ENCODE data around the gene VPS13D. TPM values are rescaled to one million over a fixed set of nuclear protein-coding genes. Genes with fewer than 3 reads are reported as not detected.

VPS13D gene
- total RNA-seq, 1 experiment from 2014 or later, result 31.6 TPM

- intact Hi-C loops (cut with micrococcal nuclease), result no loop called here
- Histone ChIP-seq H3K9me2 (ENCODE audit: insufficient read depth) (no peaks in the 10 kb centered on the region), H3K4me2 (ENCODE audit: low read length) (no peak overlapping the region), H3K79me2 (ENCODE audit: insufficient read depth, low read length) (no peaks in the 10 kb centered on the region), H3K9ac (ENCODE audit: low read length) (no peak overlapping the region), H3K27ac (ENCODE audit: low read depth, low read length) (no peak overlapping the region), H4K20me1 (ENCODE audit: insufficient read depth) (no peaks in the 10 kb centered on the region), H3K4me1 (ENCODE audit: control insufficient read depth in 1 of 2, insufficient read depth in 2 of 2, low read length in 2 of 2) (peaks cover 10 to 40% of the 10 kb centered on the region in 2 experiments), H3K9me3 (ENCODE audit: control insufficient read depth in 1 of 2, insufficient read depth in 1 of 2, low read depth in 1 of 2, low read length in 2 of 2) (no peaks in the 10 kb centered on the region), H3K36me3 (ENCODE audit: control insufficient read depth in 1 of 2, insufficient read depth in 2 of 2, low read length in 2 of 2) (no peaks in the 10 kb centered on the region), H2AFZ (ENCODE audit: low read depth, low read length, poor library complexity, severe bottlenecking) (no peak overlapping the region), H3K4me3 (replicated peaks in 1 of 2; ENCODE audit: low read depth in 1 of 2, low read length in 2 of 2) (no peak overlapping the region), H3K27me3 (ENCODE audit: insufficient read depth, low read length) (no peaks in the 10 kb centered on the region)
- BruUV-seq (replicated peaks), result no TSS peak
- no peak for DNase-seq (ENCODE audit: low read depth, low spot score)
- TF ChIP-seq EGR1 (IDR thresholded peaks at IDR 0.05; ENCODE audit: low read depth) (no peak), POLR2AphosphoS5 (IDR thresholded peaks at IDR 0.05; ENCODE audit: low read depth, low read length) (no peak), SIN3A (IDR thresholded peaks at IDR 0.05; ENCODE audit: low read depth) (no peak), CTCF (IDR thresholded peaks at IDR 0.05 in 2 of 3, conservative IDR thresholded peaks at IDR 0.05 in 1 of 3; ENCODE audit: borderline replicate concordance in 1 of 3, insufficient read depth in 1 of 3, low read depth in 2 of 3, low read length in 2 of 3) (no peak), ZFX (IDR thresholded peaks at IDR 0.05) (no peak), EZH2 (IDR thresholded peaks at IDR 0.05) (no peak), EZH2phosphoT487 (IDR thresholded peaks at IDR 0.05; ENCODE audit: borderline replicate concordance) (no peak), MAX (IDR thresholded peaks at IDR 0.05) (no peak), SP1 (IDR thresholded peaks at IDR 0.05; ENCODE audit: low read depth) (no peak), ATF3 (IDR thresholded peaks at IDR 0.05) (no peak), POLR2A (IDR thresholded peaks at IDR 0.05; ENCODE audit: borderline replicate concordance, extremely low read depth, insufficient read depth, insufficient read length) (no peak), ELF1 (IDR thresholded peaks at IDR 0.05; ENCODE audit: borderline replicate concordance, low read depth) (no peak), CBX3 (IDR thresholded peaks at IDR 0.05; ENCODE audit: low read depth) (no peak), TCF7L2 (IDR thresholded peaks at IDR 0.05; ENCODE audit: borderline replicate concordance, extremely low read depth, insufficient read depth, insufficient read length) (no peak), ZNF274 (IDR thresholded peaks at IDR 0.05; ENCODE audit: low read depth, low read length) (no peak), YY1 (IDR thresholded peaks at IDR 0.05; ENCODE audit: extremely low read depth, insufficient replicate concordance, low read depth, low read length) (no peak)
- TF ChIP-seq, protein P1, sequence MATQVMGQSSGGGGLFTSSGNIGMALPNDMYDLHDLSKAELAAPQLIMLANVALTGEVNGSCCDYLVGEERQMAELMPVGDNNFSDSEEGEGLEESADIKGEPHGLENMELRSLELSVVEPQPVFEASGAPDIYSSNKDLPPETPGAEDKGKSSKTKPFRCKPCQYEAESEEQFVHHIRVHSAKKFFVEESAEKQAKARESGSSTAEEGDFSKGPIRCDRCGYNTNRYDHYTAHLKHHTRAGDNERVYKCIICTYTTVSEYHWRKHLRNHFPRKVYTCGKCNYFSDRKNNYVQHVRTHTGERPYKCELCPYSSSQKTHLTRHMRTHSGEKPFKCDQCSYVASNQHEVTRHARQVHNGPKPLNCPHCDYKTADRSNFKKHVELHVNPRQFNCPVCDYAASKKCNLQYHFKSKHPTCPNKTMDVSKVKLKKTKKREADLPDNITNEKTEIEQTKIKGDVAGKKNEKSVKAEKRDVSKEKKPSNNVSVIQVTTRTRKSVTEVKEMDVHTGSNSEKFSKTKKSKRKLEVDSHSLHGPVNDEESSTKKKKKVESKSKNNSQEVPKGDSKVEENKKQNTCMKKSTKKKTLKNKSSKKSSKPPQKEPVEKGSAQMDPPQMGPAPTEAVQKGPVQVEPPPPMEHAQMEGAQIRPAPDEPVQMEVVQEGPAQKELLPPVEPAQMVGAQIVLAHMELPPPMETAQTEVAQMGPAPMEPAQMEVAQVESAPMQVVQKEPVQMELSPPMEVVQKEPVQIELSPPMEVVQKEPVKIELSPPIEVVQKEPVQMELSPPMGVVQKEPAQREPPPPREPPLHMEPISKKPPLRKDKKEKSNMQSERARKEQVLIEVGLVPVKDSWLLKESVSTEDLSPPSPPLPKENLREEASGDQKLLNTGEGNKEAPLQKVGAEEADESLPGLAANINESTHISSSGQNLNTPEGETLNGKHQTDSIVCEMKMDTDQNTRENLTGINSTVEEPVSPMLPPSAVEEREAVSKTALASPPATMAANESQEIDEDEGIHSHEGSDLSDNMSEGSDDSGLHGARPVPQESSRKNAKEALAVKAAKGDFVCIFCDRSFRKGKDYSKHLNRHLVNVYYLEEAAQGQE (IDR thresholded peaks at IDR 0.05; ENCODE audit: low read depth), result no peak
- POLR2A ChIA-PET, result no interaction called here
- CTCF ChIA-PET, result no interaction called here
- RAD21 ChIA-PET (ENCODE audit: low non-redundant PET in 1 of 2, low total read pairs in 2 of 2, uncharacterized antibody in 2 of 2, unreplicated experiment in 2 of 2), result no interaction called here
- no peak for ATAC-seq
Observed at GRCh38 chr1:12514590-12514989, 284.8 kb downstream of the VPS13D start.

All from HCT116 (cell line).